Fibroblast of lung (primary cell): Measurements from ENCODE around the gene RGS7.

Experiments
- EZH2 ChIP-seq: IDR thresholded peaks from 2 replicates; pipeline ENCODE4 v1.5.1; 2012; ENCODE audit warnings: low read length, control low read depth, mild to moderate bottlenecking; ENCODE audit errors: missing control alignments
- TF ChIP-seq, protein P1 (sequence below), 2 donors: IDR thresholded peaks in 1 of 2; conservative IDR thresholded peaks in 1 of 2; 1 replicate in 1 of 2; 2 replicates in 1 of 2; pipeline ENCODE4 v1.5.1; 2011 to 2012; ENCODE audit warnings: low read length in 2 of 2, control low read depth in 1 of 2, inconsistent platforms in 1 of 2, low read depth in 1 of 2, mild to moderate bottlenecking in 1 of 2

DNA sequence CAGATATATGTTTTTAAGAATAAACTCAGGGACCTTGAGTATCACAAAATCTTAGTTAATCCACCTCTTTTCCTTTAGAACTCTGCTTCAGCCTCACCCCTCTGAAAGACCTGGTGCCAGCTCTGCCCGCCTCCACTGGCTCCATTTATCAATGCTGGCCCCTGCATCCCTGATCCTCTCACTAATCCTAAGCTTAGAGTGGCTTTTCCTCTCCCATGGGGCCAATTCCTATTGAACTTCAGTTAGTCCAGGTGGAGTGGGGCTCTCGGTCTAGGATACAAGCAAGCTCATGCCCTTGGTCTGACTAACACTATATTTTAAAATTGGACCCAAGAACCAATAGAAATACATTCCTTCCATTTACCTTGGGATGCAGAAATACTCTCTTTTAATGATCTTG is 87.0 kb downstream of the RGS7 start:
- TF ChIP-seq, protein P1, sequence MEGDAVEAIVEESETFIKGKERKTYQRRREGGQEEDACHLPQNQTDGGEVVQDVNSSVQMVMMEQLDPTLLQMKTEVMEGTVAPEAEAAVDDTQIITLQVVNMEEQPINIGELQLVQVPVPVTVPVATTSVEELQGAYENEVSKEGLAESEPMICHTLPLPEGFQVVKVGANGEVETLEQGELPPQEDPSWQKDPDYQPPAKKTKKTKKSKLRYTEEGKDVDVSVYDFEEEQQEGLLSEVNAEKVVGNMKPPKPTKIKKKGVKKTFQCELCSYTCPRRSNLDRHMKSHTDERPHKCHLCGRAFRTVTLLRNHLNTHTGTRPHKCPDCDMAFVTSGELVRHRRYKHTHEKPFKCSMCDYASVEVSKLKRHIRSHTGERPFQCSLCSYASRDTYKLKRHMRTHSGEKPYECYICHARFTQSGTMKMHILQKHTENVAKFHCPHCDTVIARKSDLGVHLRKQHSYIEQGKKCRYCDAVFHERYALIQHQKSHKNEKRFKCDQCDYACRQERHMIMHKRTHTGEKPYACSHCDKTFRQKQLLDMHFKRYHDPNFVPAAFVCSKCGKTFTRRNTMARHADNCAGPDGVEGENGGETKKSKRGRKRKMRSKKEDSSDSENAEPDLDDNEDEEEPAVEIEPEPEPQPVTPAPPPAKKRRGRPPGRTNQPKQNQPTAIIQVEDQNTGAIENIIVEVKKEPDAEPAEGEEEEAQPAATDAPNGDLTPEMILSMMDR (conservative IDR thresholded peaks at IDR 0.05 in 1 of 2, IDR thresholded peaks at IDR 0.05 in 1 of 2; ENCODE audit: low read depth in 1 of 2, low read length in 2 of 2) = no peak
- TF ChIP-seq EZH2 = no peak
